CD4-positive, alpha-beta T cell treated with Interleukin-4 for 4 hours (primary cell): ENCODE results near the gene RNF152.
A peak's percentile ranks its signal among the peaks of the same experiment; 100 is the strongest.

ENCODE experiments used
- DNase-seq: peaks from one replicate; pipeline ENCODE4 v3.0.0-alpha.2; 2020

Gene RNF152, protein sequence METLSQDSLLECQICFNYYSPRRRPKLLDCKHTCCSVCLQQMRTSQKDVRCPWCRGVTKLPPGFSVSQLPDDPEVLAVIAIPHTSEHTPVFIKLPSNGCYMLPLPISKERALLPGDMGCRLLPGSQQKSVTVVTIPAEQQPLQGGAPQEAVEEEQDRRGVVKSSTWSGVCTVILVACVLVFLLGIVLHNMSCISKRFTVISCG

GRCh38 chr18:61892683-61893308 is at the start of gene RNF152:
TSS of gene RNF152 (minus strand) at chr18:61893007. CDS start at chr18:61816463, 76,544 bp downstream.
- no peak for DNase-seq

DNA sequence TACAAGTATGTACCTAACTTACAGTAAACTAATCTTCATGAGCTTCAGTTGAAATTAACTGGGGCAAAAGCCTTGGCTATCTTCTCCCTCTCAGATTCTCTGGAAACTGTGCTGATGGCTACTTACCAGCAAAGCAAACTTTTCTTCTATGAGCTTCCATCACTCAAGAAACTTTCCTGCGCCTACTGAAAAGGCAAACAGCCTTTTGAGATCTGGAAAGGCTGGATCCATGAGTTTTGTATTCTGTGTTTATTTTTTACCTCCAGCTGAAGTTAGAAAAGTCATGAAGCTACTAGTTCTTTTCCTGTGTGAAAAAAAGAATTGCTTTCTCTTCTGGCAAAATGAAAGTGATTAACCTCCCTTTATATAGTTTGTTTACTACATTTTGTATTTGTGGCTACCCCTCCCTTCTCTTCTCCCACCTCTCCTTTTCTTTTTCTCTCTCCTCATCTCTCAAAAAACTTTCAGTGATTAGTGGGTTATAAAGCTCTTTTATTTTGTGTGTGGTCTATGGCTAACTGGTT is 49.2 kb upstream of the RNF152 start:
- no peak for DNase-seq

DNA sequence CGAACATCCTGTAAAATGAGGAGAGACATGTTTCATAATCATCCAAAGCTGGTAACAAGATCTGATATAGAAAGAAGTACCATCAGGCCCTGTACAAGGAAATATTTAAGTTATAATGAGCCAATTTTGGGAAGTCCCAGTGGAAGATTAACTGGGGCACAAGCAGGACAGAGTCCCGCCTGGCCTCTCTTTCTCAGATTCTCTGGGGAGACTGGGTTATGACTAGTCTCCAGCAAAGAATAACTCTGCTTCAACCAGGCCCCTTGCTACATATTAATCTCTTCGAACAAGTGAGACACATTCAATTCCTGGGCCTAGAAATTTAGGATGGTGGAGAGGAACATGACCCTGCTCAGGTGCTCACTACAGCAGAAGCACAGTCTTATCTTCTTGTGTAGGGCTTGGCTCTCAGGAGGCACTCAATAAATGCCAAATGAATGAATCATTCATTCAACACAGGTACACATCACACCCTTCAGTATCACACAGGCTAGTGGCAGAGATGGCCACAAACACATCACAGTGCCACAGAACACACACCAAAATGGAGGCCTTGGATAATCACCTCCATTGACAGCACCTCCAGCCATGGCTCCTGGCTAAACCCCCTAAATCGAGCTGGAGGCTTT is 46.4 kb upstream of the RNF152 start:
- no peak for DNase-seq

- no peak for DNase-seq
These were observed 42.6 kb upstream of the RNF152 start for GRCh38 chr18:61935362-61935761.

- DNase-seq = no peak
These were observed 39.0 kb upstream of the RNF152 start for GRCh38 chr18:61931654-61932379.

DNA sequence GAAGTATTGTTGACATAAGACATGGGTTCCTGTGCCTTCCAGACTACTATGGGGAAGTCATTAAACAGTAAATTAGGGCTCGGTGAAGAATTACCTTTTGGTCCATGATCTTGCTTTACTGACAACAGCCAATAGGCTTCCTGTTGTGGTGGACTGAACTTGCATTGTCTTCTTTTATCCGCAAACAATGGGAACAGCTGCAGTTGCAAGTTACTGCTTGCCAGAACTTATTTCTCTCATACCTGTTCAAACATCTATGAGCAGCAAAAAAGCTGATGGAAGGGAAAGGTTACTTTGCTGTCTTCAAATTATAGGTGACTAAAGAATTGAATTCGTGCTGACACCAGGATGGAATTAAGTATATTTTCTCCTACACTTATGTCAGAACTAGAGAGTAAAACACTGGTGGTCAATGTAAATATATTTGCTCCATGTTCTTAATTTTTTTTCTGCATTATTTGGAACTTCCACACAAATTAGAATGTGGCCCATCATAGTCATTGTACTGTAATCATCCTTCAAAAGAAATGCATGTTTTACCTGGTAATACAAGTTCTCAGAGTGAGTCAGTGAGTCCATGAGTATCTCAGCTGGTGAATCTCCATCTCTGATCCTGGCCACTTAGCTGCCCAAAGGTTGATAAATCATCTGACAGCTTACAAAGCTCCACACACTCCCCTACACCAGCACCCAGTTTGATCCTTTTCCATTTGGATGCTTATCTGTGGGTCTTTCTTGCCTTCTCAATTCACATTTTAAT is 37.3 kb upstream of the RNF152 start:
- no peak for DNase-seq

GRCh38 chr18:61926532-61926931 is 33.7 kb upstream of the RNF152 start:
- DNase-seq = no peak

GRCh38 chr18:61924550-61924949 is 31.7 kb upstream of the RNF152 start:
- no peak for DNase-seq

DNA sequence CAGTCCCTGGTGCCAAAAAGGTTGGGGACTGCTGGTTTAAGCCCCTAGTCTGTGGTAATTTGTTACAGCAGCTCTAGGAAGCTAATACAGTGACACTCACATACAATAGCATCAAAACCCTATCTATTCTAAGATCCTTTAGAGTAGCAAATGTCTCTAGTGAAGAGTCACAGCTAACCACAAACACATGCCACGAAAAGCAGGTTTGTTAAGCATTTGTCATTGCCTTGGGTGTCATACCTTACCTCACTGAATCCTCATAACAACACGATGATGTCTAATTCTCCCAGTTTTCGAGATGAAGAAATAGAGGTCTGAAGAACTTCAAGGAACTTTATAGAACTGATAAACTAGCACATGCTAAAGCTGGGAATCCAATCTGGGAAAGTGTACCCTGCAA is 29.6 kb upstream of the RNF152 start:
- DNase-seq = no peak

DNA sequence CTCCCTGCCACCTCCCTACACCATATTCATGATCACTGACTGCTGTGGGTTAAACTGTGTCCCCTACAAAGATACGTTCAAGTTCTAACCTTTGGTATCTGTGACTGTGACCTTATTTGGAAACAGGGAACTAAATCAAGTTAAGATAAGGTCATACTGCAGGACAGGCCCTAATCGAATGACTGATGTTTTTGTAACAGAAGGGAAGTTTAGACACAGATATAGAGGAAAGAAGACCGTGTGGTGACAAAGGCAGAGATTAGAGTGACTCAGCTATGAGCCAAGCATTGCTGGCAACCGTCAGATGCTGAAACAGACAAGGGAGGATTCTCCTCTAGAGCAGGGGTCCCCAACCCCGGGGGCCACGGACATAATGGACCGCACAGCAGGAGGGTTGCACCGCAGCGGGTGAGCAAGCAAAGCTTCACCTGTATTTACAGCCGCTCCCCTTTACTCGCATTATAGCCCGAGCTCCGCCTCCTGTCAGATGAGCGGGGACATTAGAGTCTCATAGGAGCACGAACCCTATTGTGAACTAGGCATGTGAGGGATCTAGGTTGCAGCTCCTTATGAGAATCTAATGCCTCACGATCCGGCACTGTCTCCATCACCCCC is 28.9 kb upstream of the RNF152 start:
- DNase-seq = no peak

DNA sequence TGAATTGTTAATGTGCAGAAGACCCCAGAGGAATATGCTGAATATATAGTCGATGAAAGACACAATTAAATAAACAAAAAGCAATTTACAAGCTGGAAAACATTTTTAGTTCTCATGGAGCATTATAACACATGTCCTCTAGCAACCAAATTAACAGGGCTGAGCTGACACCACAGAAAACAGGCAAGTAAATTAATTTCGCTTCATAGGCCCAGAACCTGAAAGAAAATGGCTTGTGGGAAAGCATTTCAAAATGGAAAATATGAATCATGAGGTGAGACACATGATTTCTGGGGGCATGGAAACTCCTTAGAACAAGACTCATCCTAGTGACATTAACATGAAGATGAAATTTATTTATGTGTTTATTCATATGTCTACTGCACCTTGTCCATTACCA is 25.0 kb upstream of the RNF152 start:
- DNase-seq = no peak

GRCh38 chr18:61912476-61912875 is 19.7 kb upstream of the RNF152 start:
- no peak for DNase-seq

GRCh38 chr18:61910101-61910500 is 17.3 kb upstream of the RNF152 start:
- DNase-seq = no peak

GRCh38 chr18:61908661-61909060 is 15.9 kb upstream of the RNF152 start:
- no peak for DNase-seq

- peak; percentile 48 for DNase-seq
These were observed 8.6 kb upstream of the RNF152 start for GRCh38 chr18:61901323-61901986.

DNA sequence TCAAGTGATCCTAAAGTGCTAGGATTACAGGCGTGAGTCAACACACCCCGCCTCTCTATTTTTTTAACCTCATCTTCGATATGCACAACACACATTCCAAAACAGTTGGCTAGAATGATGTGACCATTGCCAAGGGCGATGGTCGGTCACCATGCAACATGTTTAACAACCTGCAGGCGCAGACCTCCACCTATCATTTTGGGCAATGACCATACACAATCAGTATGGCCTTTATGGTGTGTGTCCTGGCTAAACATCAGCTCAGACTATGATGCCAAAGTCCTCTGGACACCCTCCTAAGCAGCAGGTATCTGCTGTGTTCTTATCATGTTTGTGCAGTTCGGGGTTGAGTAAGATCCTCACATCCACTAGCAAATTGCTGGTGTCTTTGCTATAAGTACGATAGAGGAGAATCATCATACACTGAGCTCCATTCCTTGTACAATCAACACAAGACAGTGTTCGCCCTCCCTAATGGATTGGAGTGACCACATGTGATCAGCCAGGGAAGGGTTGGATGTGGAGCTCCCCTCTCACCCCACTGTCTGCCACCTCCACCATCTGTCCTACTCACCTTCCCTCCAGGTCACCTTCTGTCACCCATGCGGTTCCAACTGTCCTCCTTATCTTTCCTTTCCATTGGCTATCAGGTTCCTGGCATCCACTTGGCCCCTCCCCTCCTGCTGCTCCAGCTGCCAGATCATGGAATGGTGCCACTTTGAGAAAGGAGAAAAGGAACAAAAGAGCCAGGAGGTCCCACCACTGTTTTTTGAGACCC is 7.9 kb upstream of the RNF152 start:
- no peak for DNase-seq

DNA sequence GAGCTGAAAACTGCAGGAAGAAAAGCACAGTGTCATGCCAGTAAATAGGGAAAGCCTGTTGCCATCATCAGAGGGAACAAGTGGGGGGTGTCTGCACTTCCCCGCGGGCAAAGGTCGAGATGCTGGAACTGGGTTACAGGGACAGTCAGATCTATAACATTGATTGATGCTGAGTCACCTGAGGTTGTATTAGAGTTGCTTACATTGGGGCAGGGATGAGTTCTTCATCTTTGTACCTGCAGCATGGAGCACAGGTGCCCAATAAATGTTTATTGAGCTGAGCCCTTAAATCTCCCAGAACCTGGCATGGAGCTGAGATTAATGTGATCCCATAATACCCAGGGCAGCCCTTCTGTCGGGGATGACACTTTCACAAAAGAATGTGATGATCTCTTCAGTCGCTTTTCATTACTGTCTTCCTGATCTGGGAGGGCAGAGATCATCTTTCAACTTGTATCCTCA is 5.9 kb upstream of the RNF152 start:
- no peak for DNase-seq

- no peak for DNase-seq
These were observed 4.0 kb upstream of the RNF152 start for GRCh38 chr18:61896757-61897156.

DNA sequence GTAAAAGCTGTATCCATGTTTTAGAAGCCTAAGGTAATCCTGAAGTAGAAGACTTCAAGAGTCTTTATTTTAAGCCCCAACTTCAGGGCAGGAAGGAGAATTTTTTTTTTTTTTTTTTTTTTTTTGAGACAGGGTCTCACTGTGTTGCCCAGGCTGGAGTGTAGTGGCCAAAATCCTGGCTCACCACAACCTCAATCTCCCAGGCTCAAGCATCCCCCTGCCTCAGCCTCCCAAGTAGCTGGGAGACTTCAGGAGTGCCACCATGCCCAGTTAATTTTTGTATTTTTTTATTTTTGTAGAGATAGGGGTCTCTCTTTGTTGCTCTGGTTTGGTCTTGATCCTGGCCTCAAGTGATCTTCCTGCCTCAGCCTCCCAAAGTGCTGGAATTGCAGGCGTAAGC is 3.3 kb upstream of the RNF152 start:
- no peak for DNase-seq

DNA sequence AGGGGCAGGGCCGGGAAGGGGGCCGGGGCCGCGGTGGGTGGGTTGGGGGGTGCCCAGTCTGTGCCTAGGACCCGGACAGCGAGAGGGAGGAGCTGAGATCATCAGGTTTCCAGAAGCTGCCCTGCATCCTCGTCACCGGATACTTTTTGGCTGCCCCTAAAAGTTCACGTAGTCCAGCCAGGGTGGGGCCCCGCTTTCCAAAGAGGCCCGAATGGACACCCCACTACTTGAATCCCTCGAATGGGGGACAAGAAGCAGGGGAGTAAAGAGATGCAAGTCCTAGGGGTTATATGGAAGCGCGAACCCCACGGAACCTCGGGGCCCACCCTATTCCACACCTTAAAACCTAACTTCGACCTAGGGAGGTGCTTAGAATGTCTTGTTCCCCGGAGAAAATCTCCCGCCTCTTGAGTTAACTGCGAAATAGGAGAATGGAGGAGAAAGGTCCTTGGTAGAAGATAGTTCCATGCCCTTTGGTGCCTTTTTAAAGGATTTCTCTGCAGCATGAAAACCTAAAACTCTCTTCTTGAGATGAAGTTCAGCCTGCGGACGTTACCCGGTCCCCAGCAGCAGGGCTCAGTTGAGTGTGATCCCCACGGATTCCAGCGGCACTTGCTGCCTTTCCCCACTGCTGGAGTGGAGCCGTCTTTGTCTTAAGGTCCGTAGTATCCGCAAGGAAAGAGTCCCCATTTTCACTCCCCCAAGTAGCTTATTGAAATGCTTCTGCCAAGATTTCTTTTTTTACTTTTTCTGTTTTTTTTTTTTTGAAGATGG is 2.1 kb upstream of the RNF152 start:
- DNase-seq = no peak
